Right lobe of liver (tissue), 6 donors: Measurements from ENCODE around the gene GPR151. TPM values are rescaled to one million over a fixed set of nuclear protein-coding genes. Genes with fewer than 3 reads are reported as not detected.

Experiments used
- ATAC-seq, 4 donors: fragments of 200-7000 bp; cut with Tn5 transposase; one replicate each; pipeline ENCODE4 v1.9.1; 2020; ENCODE audit warnings: mild to moderate bottlenecking in 4 of 4, moderate library complexity in 4 of 4
- DNase-seq, 3 donors: peaks; one replicate each; pipeline ENCODE4 v3.0.0-alpha.2; 2020
- H3K27ac ChIP-seq, 3 donors: fragments of 200-600 bp; one replicate each; pipeline ENCODE4 v1.8.0; 2022
- H3K27me3 ChIP-seq, 2 donors: fragments of 200-600 bp; one replicate each; pipeline ENCODE4 v1.8.0; 2022
- H3K36me3 ChIP-seq, 4 donors: fragments of 200-600 bp; sonication (generic) in 1 of 4; one replicate each; pipeline versions ENCODE4 v1.5.1 to v1.8.0; 2017 to 2022; ENCODE audit warnings: control low read depth in 1 of 4
- H3K4me1 ChIP-seq, 4 donors: fragments of 200-600 bp; sonication (generic) in 1 of 4; one replicate each; pipeline versions ENCODE4 v1.5.1 to v1.8.0; 2017 to 2022; ENCODE audit warnings: control low read depth in 1 of 4
- H3K4me3 ChIP-seq, 3 donors: fragments of 200-600 bp; one replicate each; pipeline ENCODE4 v1.8.0; 2022
- H3K9me3 ChIP-seq, 4 donors: fragments of 200-600 bp; sonication (generic) in 1 of 4; one replicate each; pipeline versions ENCODE4 v1.5.1 to v1.8.0; 2017 to 2022; ENCODE audit warnings: control low read depth in 1 of 4
- CTCF ChIP-seq, 4 donors: fragments of 200-600 bp in 3 of 4; fragments of 450-650 bp in 1 of 4; IDR thresholded peaks; one replicate each; pipeline versions ENCODE4 v1.5.1 to v1.8.0; 2016 to 2022; ENCODE audit warnings: antibody characterized with exemption in 4 of 4, mild to moderate bottlenecking in 2 of 4
- POLR2A ChIP-seq: fragments of 450-650 bp; IDR thresholded peaks from one replicate; pipeline ENCODE4 v1.6.1; 2017; ENCODE audit warnings: antibody characterized with exemption, mild to moderate bottlenecking
- WGBS: methylation state at CpG from one replicate; pipeline ENCODE4 v1.1.6; 2018; ENCODE audit warnings: low coverage, low lambda C conversion rate; ENCODE audit not compliant: insufficient coverage; ENCODE audit errors: missing lambda C conversion rate; 5-methylcytosine and 5-hydroxymethylcytosine counted together
- intact Hi-C, 2 donors: fragments of 100-400 bp; cut with DNase I; formaldehyde crosslinking; loops; one replicate each; pipeline versions ENCODE4 v1.11.2 to v1.14.1; 2022
- long read RNA-seq: library from polyadenylated mRNA; unstranded; transcript quantifications from one replicate; pipeline ENCODE4 v2.0.0, GENCODE V29; 2019
- total RNA-seq, 6 experiments: library from RNA; depleted of rRNA in 2 of 6; stranded (reverse); fragments of >200 nt in 2 of 6; fragmentation: NEBNext Ultra II Directional in 3 of 6; extraction: Animal tissue kit (Norgen Biotek cat#: 25700) in 3 of 6; gene quantifications; one replicate each; pipeline versions ENCODE4 v1.1.0 to v1.2.4, GENCODE V29; 2016 to 2023
- donor health status: DM: no; HTN: yes; CAD: no.
- donor health status: DM: no; HTN: no; CAD: no.
- donor health status: DM: no; HTN: no; CAD: no.
- donor health status: DM: no; HTN: yes; CAD: no.
- donor health status: DM: no; HTN: yes; CAD: no.

Gene GPR151
- not detected for total RNA-seq
- long read RNA-seq: 0 reads

- WGBS: 22% methylated on average over 3 of the region's 3 CpGs
- no peaks in the 10 kb centered on the region for H3K9me3 ChIP-seq
- no peaks in the 10 kb centered on the region for H3K4me1 ChIP-seq
- no peak within 1 kb of the TSS for H3K27ac ChIP-seq
- intact Hi-C loops: no loop called here
- no peak within 1 kb of the TSS for H3K4me3 ChIP-seq
- DNase-seq (no peak), ATAC-seq (peak in 1 of 4 donors; percentile 11)
- H3K36me3 ChIP-seq: peaks cover 0 to 18% (median 6%) of the 10 kb centered on the region in 4 donors
- H3K27me3 ChIP-seq: no peaks in the 10 kb centered on the region
- TF ChIP-seq POLR2A (no peak), CTCF (IDR thresholded peaks at IDR 0.05) (no peak)
These were observed at the start of gene GPR151 for GRCh38 chr5:146516151-146516475. TSS of gene GPR151 (minus strand) at chr5:146516190. CDS start at chr5:146516113, 77 bp downstream.

GRCh38 chr5:146564007-146564762 lies 48.2 kb upstream of the GPR151 start:
- no peak overlapping the region for H3K27ac ChIP-seq
- H3K36me3 ChIP-seq: no peaks in the 10 kb centered on the region
- no peaks in the 10 kb centered on the region for H3K27me3 ChIP-seq
- no peak overlapping the region for H3K4me3 ChIP-seq
- intact Hi-C loops: no loop called here
- 53% methylated on average over 2 of the region's 2 CpGs for WGBS
- ATAC-seq (no peak), DNase-seq (no peak)
- no peaks in the 10 kb centered on the region for H3K9me3 ChIP-seq
- no peaks in the 10 kb centered on the region for H3K4me1 ChIP-seq
- TF ChIP-seq CTCF (IDR thresholded peaks at IDR 0.05): no peak
- no peak for TF ChIP-seq POLR2A

- H3K36me3 ChIP-seq: no peaks in the 10 kb centered on the region
- ATAC-seq (no peak), DNase-seq (no peak)
- H3K27ac ChIP-seq: no peak overlapping the region
- no peaks in the 10 kb centered on the region for H3K4me1 ChIP-seq
- H3K9me3 ChIP-seq: no peaks in the 10 kb centered on the region
- H3K27me3 ChIP-seq: no peaks in the 10 kb centered on the region
- WGBS: 90% methylated on average over 4 of the region's 4 CpGs
- TF ChIP-seq POLR2A (no peak), CTCF (IDR thresholded peaks at IDR 0.05) (no peak)
- intact Hi-C loops: no loop called here
- no peak overlapping the region for H3K4me3 ChIP-seq
These were observed 46.5 kb upstream of the GPR151 start for GRCh38 chr5:146562461-146562860.

GRCh38 chr5:146561711-146562110 lies 45.7 kb upstream of the GPR151 start:
- ATAC-seq (no peak), DNase-seq (no peak)
- intact Hi-C loops: no loop called here
- WGBS: 59% methylated on average over 4 of the region's 5 CpGs
- Histone ChIP-seq H3K27me3 (no peaks in the 10 kb centered on the region), H3K27ac (no peak overlapping the region), H3K36me3 (no peaks in the 10 kb centered on the region), H3K4me1 (no peaks in the 10 kb centered on the region), H3K9me3 (no peaks in the 10 kb centered on the region), H3K4me3 (no peak overlapping the region)
- TF ChIP-seq CTCF (IDR thresholded peaks at IDR 0.05): no peak
- no peak for TF ChIP-seq POLR2A
